ENCODE results near the gene CENPU.
A peak's percentile ranks its signal among the peaks of the same experiment; 100 is the strongest.

The CENPU gene

GRCh38 chr4:184764601-184765000 is 30.7 kb upstream of the CENPU start:
- Mint-ChIP-seq H3K27me3 (no peaks in the 10 kb centered on the region), H3K9me3 (no peaks in the 10 kb centered on the region), H3K4me3 (no peak overlapping the region), H3K4me1 (ENCODE audit: low read depth) (no peaks in the 10 kb centered on the region), H3K36me3 (ENCODE audit: low read depth) (peaks cover 92% of the 10 kb centered on the region), H3K27ac (no peak overlapping the region)
- intact Hi-C loops (cut with micrococcal nuclease) = no loop called here

GRCh38 chr4:184763150-184763780 is 29.4 kb upstream of the CENPU start:
- Mint-ChIP-seq H3K27ac (no peak overlapping the region), H3K27me3 (no peaks in the 10 kb centered on the region), H3K36me3 (ENCODE audit: low read depth) (peaks cover 96% of the 10 kb centered on the region), H3K9me3 (no peaks in the 10 kb centered on the region), H3K4me1 (ENCODE audit: low read depth) (no peaks in the 10 kb centered on the region), H3K4me3 (no peak overlapping the region)
- intact Hi-C loops (cut with micrococcal nuclease) = no loop called here

DNA sequence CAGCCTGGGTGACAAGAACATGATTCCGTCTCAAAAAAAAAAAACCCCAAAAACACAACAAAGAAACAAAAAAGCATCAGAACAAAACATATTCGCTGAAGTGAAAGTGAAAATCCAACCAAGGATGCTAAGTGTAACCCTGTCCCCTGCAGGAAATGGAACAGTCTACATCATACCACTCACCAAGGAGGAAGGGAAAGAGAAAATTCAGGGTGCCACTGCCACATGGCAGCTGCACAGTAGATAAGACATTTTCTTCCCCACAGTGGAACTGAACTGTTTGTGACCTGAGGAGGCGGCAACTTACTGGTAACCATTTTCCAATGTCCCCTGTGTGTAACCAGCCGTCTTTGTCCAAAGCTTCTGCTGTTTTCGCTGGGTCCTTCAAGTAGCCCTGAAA is 28.2 kb upstream of the CENPU start:
- H3K9me3 Mint-ChIP-seq = no peaks in the 10 kb centered on the region
- H3K4me3 Mint-ChIP-seq = no peak overlapping the region
- peaks cover 92% of the 10 kb centered on the region for H3K36me3 Mint-ChIP-seq (ENCODE audit: low read depth)
- H3K27me3 Mint-ChIP-seq = no peaks in the 10 kb centered on the region
- intact Hi-C loops (cut with micrococcal nuclease) = no loop called here
- H3K27ac Mint-ChIP-seq = no peak overlapping the region
- no peaks in the 10 kb centered on the region for H3K4me1 Mint-ChIP-seq (ENCODE audit: low read depth)

DNA sequence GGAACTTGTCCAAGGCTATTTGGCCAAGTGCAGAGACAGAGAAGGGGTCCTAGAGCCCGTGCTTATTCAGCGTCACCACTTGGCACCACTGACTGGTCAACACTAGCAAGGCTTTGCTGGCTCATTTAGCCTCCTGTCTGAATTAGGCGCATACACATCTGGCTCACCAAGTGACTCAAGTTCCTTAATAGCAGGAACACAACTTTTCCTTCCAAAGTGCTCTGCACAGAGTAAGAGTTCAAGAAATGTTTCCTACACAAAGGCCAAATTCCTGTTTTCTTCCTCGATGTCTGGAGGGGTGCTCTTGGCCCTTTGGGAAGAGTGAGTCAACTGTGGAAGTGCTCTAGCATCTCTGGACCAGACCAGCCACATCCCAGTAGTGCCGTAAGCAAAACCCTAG is 26.8 kb upstream of the CENPU start:
- intact Hi-C loops (cut with micrococcal nuclease) = no loop called here
- Mint-ChIP-seq H3K27me3 (no peaks in the 10 kb centered on the region), H3K27ac (no peak overlapping the region), H3K9me3 (no peaks in the 10 kb centered on the region), H3K4me3 (no peak overlapping the region), H3K4me1 (ENCODE audit: low read depth) (no peaks in the 10 kb centered on the region), H3K36me3 (ENCODE audit: low read depth) (peaks cover 92% of the 10 kb centered on the region)

GRCh38 chr4:184757810-184758209 is 23.9 kb upstream of the CENPU start:
- H3K9me3 Mint-ChIP-seq = no peaks in the 10 kb centered on the region
- intact Hi-C loops (cut with micrococcal nuclease) = no loop called here
- H3K27ac Mint-ChIP-seq = no peak overlapping the region
- H3K4me3 Mint-ChIP-seq = no peak overlapping the region
- H3K4me1 Mint-ChIP-seq (ENCODE audit: low read depth) = no peaks in the 10 kb centered on the region
- peaks cover 92% of the 10 kb centered on the region for H3K36me3 Mint-ChIP-seq (ENCODE audit: low read depth)
- H3K27me3 Mint-ChIP-seq = no peaks in the 10 kb centered on the region

- peaks cover 9% of the 10 kb centered on the region for H3K4me1 Mint-ChIP-seq (ENCODE audit: low read depth)
- H3K27ac Mint-ChIP-seq = no peak overlapping the region
- H3K36me3 Mint-ChIP-seq (ENCODE audit: low read depth) = peaks cover 80% of the 10 kb centered on the region
- no peaks in the 10 kb centered on the region for H3K9me3 Mint-ChIP-seq
- no peak overlapping the region for H3K4me3 Mint-ChIP-seq
- intact Hi-C loops (cut with micrococcal nuclease) = no loop called here
- H3K27me3 Mint-ChIP-seq = no peaks in the 10 kb centered on the region
These were observed 22.5 kb upstream of the CENPU start for GRCh38 chr4:184756399-184756798.

GRCh38 chr4:184755278-184755677 is 21.4 kb upstream of the CENPU start:
- intact Hi-C loops (cut with micrococcal nuclease) = no loop called here
- Mint-ChIP-seq H3K27ac (no peak overlapping the region), H3K4me3 (no peak overlapping the region)

DNA sequence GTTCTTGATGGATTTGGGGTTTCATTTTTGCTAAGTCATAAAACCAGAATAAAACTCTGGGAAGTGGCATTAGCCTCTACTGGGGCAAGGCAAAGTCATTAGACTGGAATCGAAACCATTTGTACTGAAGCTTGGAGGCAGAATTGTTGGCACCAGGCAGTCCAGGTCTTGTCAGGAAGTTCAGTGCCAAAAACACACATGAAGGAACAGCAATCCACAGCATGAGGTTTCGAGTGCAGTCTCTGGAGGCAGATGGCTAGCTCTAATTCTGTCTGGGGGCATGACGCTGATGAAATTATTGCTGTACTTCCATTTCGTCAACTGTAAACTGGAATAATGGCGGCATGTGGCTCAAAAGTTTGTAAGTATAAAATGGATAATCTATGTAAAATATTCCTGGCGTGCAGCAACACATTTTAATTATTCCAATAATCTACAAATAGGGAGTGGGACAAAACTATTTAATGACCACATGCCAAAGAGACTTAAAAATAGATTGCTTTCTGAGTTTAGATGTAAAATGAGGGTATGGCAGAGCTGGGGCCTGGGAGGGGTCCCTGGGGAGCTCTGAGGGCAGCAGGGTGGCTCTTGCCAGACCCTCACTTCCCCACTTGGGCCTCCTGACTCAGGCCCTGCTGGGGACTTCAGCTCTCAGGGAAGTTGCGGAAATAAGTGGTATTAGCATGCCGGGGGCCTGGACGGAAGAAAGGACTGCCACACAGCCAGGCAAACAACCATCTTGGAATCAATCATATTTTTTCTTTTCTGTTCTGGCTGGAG is 18.8 kb upstream of the CENPU start:
- intact Hi-C loops (cut with micrococcal nuclease) = no loop called here
- H3K4me3 Mint-ChIP-seq = no peak overlapping the region
- H3K36me3 Mint-ChIP-seq (ENCODE audit: low read depth) = peaks cover 51% of the 10 kb centered on the region
- no peak overlapping the region for H3K27ac Mint-ChIP-seq
- H3K27me3 Mint-ChIP-seq = no peaks in the 10 kb centered on the region
- H3K4me1 Mint-ChIP-seq (ENCODE audit: low read depth) = peaks cover 39% of the 10 kb centered on the region
- no peaks in the 10 kb centered on the region for H3K9me3 Mint-ChIP-seq

More at GRCh38 chr4:184755278-184755677, 21.4 kb upstream of the CENPU start:
- Mint-ChIP-seq H3K27me3 (no peaks in the 10 kb centered on the region), H3K9me3 (no peaks in the 10 kb centered on the region), H3K36me3 (ENCODE audit: low read depth) (peaks cover 69% of the 10 kb centered on the region), H3K4me1 (ENCODE audit: low read depth) (peaks cover 19% of the 10 kb centered on the region)

DNA sequence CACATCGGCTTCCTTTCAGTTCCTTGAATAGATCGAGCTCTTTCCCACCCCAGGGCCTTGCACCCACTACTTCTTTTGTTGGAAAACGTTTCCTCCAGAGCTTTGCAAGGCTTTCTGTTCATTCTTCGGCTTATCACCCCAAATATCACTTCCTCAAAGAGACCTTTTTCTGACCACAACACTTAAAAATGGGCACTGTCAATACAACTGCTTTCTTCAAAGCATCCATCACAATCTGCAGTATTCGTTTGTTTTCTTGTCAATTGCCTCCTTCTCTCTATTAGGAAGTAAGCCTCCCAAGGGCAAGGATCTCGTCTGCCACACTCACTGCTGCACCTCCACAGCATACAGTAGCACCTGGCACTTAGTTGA is 17.7 kb upstream of the CENPU start:
- Mint-ChIP-seq H3K27ac (peak overlapping the region; percentile 47), H3K27me3 (no peaks in the 10 kb centered on the region), H3K9me3 (no peaks in the 10 kb centered on the region), H3K36me3 (ENCODE audit: low read depth) (peaks cover 40% of the 10 kb centered on the region), H3K4me1 (ENCODE audit: low read depth) (peaks cover 50% of the 10 kb centered on the region), H3K4me3 (no peak overlapping the region)
- intact Hi-C loops (cut with micrococcal nuclease) = no loop called here

GRCh38 chr4:184750926-184751584 is 17.2 kb upstream of the CENPU start:
- H3K27ac Mint-ChIP-seq = peak overlapping the region; percentile 47
- H3K4me1 Mint-ChIP-seq (ENCODE audit: low read depth) = peaks cover 55% of the 10 kb centered on the region
- intact Hi-C loops (cut with micrococcal nuclease) = no loop called here

DNA sequence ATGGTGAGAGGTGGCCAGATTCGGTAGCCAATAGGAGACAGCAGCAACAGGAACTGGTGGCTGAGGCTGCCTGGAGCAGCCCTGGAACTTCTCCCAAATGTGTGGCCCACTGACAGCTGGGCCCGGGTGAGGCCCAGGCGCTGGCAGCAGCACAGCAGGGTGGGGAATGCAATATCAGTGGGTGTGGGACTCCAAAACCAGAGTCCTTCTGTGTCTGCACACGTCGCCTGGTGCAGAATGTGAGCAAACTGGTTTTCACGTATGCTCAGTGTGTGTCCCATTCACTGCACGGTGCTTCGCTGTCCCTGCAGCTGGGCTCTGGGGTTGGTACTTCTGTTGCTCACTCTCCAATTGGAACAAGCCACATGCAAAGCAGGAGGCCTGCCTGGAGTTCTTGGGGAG is 14.4 kb upstream of the CENPU start:
- no peak overlapping the region for H3K4me3 Mint-ChIP-seq
- H3K27ac Mint-ChIP-seq = peak overlapping the region; percentile 92
- H3K4me1 Mint-ChIP-seq (ENCODE audit: low read depth) = peaks cover 64% of the 10 kb centered on the region
- no peaks in the 10 kb centered on the region for H3K27me3 Mint-ChIP-seq
- peaks cover 7% of the 10 kb centered on the region for H3K36me3 Mint-ChIP-seq (ENCODE audit: low read depth)
- intact Hi-C loops (cut with micrococcal nuclease) = loop anchor here (5.0 to 10.0 kb wide), 2 partner anchors 64 to 203 kb away; no protein-coding TSS in a partner anchor
- H3K9me3 Mint-ChIP-seq = no peaks in the 10 kb centered on the region

More at GRCh38 chr4:184750926-184751584, 17.2 kb upstream of the CENPU start:
- Mint-ChIP-seq H3K9me3 (no peaks in the 10 kb centered on the region), H3K4me3 (no peak overlapping the region), H3K36me3 (ENCODE audit: low read depth) (peaks cover 35% of the 10 kb centered on the region), H3K27me3 (no peaks in the 10 kb centered on the region)

- H3K4me3 Mint-ChIP-seq = no peak overlapping the region
- no peaks in the 10 kb centered on the region for H3K36me3 Mint-ChIP-seq (ENCODE audit: low read depth)
- H3K9me3 Mint-ChIP-seq = no peaks in the 10 kb centered on the region
- peaks cover 66% of the 10 kb centered on the region for H3K4me1 Mint-ChIP-seq (ENCODE audit: low read depth)
- H3K27ac Mint-ChIP-seq = peak overlapping the region; percentile 92
- H3K27me3 Mint-ChIP-seq = no peaks in the 10 kb centered on the region
- intact Hi-C loops (cut with micrococcal nuclease) = loop anchor here (2.0 to 10.0 kb wide), 3 partner anchors 65 to 258 kb away; no protein-coding TSS in a partner anchor
These were observed 13.3 kb upstream of the CENPU start for GRCh38 chr4:184747034-184747830.

DNA sequence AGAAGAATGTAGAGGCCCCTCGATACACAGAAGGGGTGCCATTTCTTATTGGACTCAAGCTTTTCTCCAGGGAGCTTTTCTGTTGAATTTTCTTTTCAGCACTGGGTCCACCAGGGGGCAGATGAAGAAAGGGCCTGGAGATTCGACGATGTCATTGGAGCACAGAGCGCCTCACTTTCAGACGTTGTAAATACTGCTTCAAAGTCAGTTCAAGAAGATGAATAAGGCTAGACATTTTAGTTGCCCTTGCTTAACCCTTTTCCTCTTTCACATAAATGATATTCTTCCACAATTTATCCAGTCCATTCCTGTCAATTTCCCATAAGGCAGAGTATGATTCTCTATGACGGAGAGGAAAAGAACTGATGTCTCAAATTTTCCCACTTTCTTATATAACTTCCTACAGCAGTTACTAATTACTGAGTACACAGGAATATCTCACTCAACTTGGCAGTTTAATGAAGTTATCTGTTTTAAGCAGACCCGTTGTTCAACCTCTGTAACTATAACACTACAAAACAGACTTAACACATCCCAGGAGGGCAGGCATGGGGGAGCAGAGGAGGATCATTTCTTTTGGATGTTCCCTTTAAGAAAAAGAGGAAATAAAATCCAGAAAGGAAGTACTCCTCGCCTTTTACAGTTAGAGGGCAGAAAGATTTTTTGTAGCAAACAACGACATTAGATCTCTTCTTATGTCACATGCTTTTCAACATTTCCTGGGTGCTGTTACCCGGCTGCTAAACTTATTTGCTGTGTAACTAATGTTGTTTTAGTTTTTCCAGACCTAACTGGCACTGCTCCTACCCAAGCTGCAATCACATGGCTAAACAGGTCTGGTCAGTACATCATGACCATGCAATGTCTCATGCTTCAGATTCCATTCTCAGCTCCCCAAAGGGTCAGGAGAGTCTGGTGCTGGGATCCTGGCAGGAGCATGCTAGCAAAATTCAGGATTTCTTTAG is 12.2 kb upstream of the CENPU start:
- Mint-ChIP-seq H3K4me1 (ENCODE audit: low read depth) (peaks cover 58% of the 10 kb centered on the region), H3K27me3 (no peaks in the 10 kb centered on the region), H3K4me3 (peak overlapping the region; percentile 60), H3K9me3 (no peaks in the 10 kb centered on the region), H3K27ac (peak overlapping the region; percentile 92), H3K36me3 (ENCODE audit: low read depth) (no peaks in the 10 kb centered on the region)
- intact Hi-C loops (cut with micrococcal nuclease) = loop anchor here (2.0 to 10.0 kb wide), 3 partner anchors 66 to 259 kb away; no protein-coding TSS in a partner anchor

All from dendritic cell treated with granulocyte-macrophage colony-stimulating factor and Interleukin-4, amounts not matched to agents 40 ng/mL and 50 ng/mL, for 4 days (primary cell).